HG02970 (cell line): Measurements from ENCODE around the gene CCNG1.

Experiments used
- ATAC-seq: cut with Tn5 transposase; IDR thresholded peaks from one replicate; pipeline ENCODE4 v1.9.1; 2021; ENCODE audit warnings: mild to moderate bottlenecking, moderate library complexity, moderate number of reproducible peaks; ENCODE audit not compliant: unreplicated experiment, low FRiP score

The CCNG1 gene

GRCh38 chr5:163478126-163478981 is 41.0 kb downstream of the CCNG1 start:
- no peak for ATAC-seq

GRCh38 chr5:163478982-163479271 is 41.5 kb downstream of the CCNG1 start:
- ATAC-seq, result no peak

DNA sequence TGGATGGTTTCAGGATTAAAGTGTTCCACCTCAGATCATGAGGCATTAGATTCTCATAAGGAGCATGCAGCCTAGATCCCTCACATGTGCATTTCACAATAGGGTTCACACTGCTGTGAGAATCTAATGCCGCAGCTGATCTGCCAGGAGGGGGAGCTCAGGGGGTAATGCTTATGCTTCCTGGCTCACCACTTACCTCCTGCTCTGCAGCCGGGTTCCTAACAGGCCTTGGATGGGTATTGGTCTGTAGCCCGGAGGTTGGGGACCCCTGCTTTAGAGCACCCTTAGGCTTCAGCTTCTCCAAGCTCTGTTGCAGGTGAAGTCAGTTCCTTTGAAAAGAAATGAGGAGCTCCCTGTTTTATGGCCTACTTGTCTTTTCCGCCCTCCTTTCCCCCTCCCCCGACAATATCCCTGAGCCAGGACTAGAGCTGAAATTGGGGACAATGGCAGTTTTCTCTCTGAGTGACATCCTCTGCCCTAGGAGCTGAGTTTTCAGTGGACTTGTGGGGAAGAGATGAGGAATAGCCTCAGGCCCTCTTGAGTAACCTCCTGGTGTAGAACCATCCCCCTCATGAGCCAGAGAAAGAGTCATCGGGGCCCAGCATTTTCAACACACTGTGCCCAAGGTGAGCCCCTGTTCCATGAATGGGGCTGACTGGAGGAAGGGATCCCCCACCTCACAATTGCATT is 51.8 kb downstream of the CCNG1 start:
- no peak for ATAC-seq

- ATAC-seq, result no peak
Measured at GRCh38 chr5:163489745-163490075, 52.3 kb downstream of the CCNG1 start.
